GM06990 (cell line): ENCODE data around the gene BCAS3.

Source experiments
- DNase-seq: peaks from one replicate; pipeline ENCODE4 v3.0.0-alpha.2; 2011; ENCODE audit not compliant: insufficient read length; ENCODE audit errors: extremely low read depth
- H3K27me3 ChIP-seq: replicated peaks from 2 replicates; pipeline ENCODE4 v1.6.0; 2011; ENCODE audit warnings: low read length; ENCODE audit not compliant: control insufficient read depth, insufficient read depth
- H3K36me3 ChIP-seq: 2 replicates; pipeline ENCODE4 v1.5.1; 2011; ENCODE audit warnings: low read length; ENCODE audit not compliant: control insufficient read depth, insufficient read depth
- H3K4me3 ChIP-seq: replicated peaks from 2 replicates; pipeline ENCODE4 v1.5.1; 2011; ENCODE audit warnings: low read depth, mild to moderate bottlenecking, control low read depth, low read length
- CTCF ChIP-seq: IDR thresholded peaks from 2 replicates; pipeline ENCODE4 v1.5.1; 2011; ENCODE audit warnings: low read length, control low read depth, mild to moderate bottlenecking, inconsistent platforms; ENCODE audit not compliant: insufficient read depth, poor library complexity, severe bottlenecking

BCAS3 gene

GRCh38 chr17:60959011-60959410 lies 281.4 kb downstream of the BCAS3 start:
- no peak for TF ChIP-seq CTCF
- DNase-seq = no peak
- no peaks in the 10 kb centered on the region for H3K27me3 ChIP-seq
- no peaks in the 10 kb centered on the region for H3K36me3 ChIP-seq
- H3K4me3 ChIP-seq = no peak overlapping the region

- Histone ChIP-seq H3K4me3 (no peak overlapping the region), H3K27me3 (no peaks in the 10 kb centered on the region), H3K36me3 (no peaks in the 10 kb centered on the region)
- no peak for TF ChIP-seq CTCF
- no peak for DNase-seq
These were observed 282.0 kb downstream of the BCAS3 start for GRCh38 chr17:60959696-60960095.

- Histone ChIP-seq H3K27me3 (no peaks in the 10 kb centered on the region), H3K36me3 (no peaks in the 10 kb centered on the region), H3K4me3 (no peak overlapping the region)
- DNase-seq = no peak
- TF ChIP-seq CTCF = no peak
These were observed 282.9 kb downstream of the BCAS3 start for GRCh38 chr17:60960398-60961065.

GRCh38 chr17:60964160-60964559 lies 286.5 kb downstream of the BCAS3 start:
- no peak for TF ChIP-seq CTCF
- no peak overlapping the region for H3K4me3 ChIP-seq
- no peak for DNase-seq
- H3K27me3 ChIP-seq = no peaks in the 10 kb centered on the region
- no peaks in the 10 kb centered on the region for H3K36me3 ChIP-seq

GRCh38 chr17:60968266-60968665 lies 290.6 kb downstream of the BCAS3 start:
- Histone ChIP-seq H3K27me3 (no peaks in the 10 kb centered on the region), H3K36me3 (no peaks in the 10 kb centered on the region), H3K4me3 (no peak overlapping the region)
- no peak for DNase-seq
- no peak for TF ChIP-seq CTCF
